Measurements from ENCODE around the gene SNAP29. TPM values are rescaled to one million over a fixed set of nuclear protein-coding genes. Genes with fewer than 3 reads are reported as not detected.

The SNAP29 gene
- total RNA-seq (10 to 100 TPM; 21.9 to 23.3 TPM), polyA plus RNA-seq (26.0 TPM)

DNA sequence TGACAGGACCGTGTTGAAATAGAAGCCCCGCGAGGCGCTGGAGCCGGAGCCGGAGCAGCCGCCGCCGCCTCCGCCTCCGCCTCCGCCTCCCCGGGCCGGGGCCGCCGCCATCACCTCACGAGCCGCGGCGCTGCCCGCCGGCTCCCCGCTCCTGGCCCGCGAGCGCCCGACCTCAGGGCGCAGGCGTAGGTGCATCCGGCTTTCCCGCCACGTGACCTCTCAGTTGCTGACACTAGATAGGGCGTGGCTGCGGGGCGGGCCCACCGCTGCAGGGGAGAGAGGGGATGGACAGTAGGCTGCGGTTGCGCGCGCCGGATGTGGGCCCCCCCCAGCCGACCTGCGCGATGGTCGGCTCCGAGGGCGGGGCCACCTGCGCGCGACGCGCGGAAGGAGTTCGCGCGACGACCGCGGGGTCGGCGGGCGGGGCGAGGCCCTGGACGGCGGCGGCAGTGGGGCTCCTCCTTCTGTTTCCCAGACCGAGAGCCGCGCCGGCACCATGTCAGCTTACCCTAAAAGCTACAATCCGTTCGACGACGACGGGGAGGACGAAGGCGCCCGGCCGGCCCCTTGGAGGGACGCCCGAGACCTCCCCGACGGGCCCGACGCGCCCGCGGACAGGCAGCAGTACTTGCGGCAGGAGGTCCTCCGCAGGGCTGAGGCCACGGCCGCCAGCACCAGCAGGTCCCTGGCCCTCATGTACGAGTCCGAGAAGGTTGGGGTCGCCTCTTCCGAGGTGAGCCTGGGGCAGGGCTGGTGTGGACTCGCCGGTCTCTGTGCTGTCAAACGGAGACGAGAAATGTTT lies at the start of gene SNAP29, which contains the start of gene PI4KA:
Gene SNAP29, plus strand, starts transcription at position 393 of the 802 bp plus-strand sequence. Its CDS starts 104 bp downstream, at position 497.
Gene PI4KA, minus strand, starts transcription at position 197 of the 802 bp plus-strand sequence. Its CDS starts 86 bp downstream, at position 111.
- peaks cover 59% of the 10 kb centered on the region for H3K4me1 ChIP-seq (ENCODE audit: insufficient read depth, low read length)
- Mint-ChIP-seq H3K4me3 (peak within 1 kb of the TSS; percentile 87 to 97 (median 88)), H3K36me3 (peaks cover 0 to 29% (median 6%) of the 10 kb centered on the region in 3 donors), H3K27me3 (no peaks in the 10 kb centered on the region), H3K9me3 (no peaks in the 10 kb centered on the region), H3K4me1 (peaks cover 46 to 77% (median 56%) of the 10 kb centered on the region in 3 donors), H3K27ac (peak within 1 kb of the TSS; percentile 82 to 98 (median 92))
- H3K27ac ChIP-seq (ENCODE audit: low read depth, low read length): peak within 1 kb of the TSS; percentile 94
- H3K36me3 ChIP-seq (ENCODE audit: insufficient read depth, low read length): no peaks in the 10 kb centered on the region
- peak within 1 kb of the TSS; percentile 93 for H3K4me3 ChIP-seq (ENCODE audit: low read length)
- no peaks in the 10 kb centered on the region for H3K9me3 ChIP-seq (ENCODE audit: low read length)
- ChIA-PET POLR2A (no interaction called here), CTCF (no interaction called here)
- DNase-seq: peak; percentile 97 to 99 (median 97)
- H3K27me3 ChIP-seq (ENCODE audit: insufficient read depth, low read length, poor library complexity, severe bottlenecking): no peaks in the 10 kb centered on the region

DNA sequence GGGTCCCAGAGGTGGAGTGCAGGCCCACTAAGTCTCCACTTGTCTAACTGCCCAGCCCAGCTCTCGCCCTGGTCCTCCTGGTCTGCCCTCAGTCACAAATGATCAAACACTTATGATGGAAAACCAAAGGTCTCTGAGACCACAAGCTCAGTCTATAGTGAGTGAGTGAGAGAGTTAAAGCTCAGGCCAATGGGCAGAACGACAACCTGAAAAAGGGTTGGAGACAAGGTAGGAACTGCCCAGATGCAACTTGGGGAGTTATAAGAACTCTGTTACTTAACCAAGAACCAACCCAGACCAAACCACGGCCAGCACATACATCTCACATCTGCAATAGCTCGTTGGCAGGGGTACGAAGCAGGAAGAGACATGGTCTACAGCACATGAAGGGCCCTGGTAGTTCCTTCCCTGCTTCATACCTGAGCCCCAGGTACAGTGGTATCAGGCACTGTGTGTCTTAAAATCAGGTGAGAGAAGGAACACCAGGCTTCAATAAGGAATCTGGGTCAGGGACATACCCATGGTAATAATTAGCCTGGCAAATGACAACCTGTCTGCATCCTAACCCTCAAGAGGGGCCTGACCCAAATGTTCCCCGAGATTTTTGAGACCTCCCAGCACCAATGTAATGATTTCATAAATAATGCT lies 49.1 kb upstream of the SNAP29 start:
- POLR2A ChIA-PET: no interaction called here
- Histone ChIP-seq H3K4me3 (ENCODE audit: low read length) (no peak overlapping the region), H3K9me3 (ENCODE audit: low read length) (no peaks in the 10 kb centered on the region), H3K27ac (ENCODE audit: low read depth, low read length) (no peak overlapping the region), H3K27me3 (ENCODE audit: insufficient read depth, low read length, poor library complexity, severe bottlenecking) (no peaks in the 10 kb centered on the region), H3K36me3 (ENCODE audit: insufficient read depth, low read length) (peaks cover 16% of the 10 kb centered on the region), H3K4me1 (ENCODE audit: insufficient read depth, low read length) (no peaks in the 10 kb centered on the region)
- peak overlapping the region in 3 of 8 donors; percentile 12 to 89 (median 13) for H3K27ac Mint-ChIP-seq
- H3K36me3 Mint-ChIP-seq: peaks cover 0 to 83% (median 30%) of the 10 kb centered on the region in 3 donors
- H3K9me3 Mint-ChIP-seq: no peaks in the 10 kb centered on the region
- H3K4me3 Mint-ChIP-seq: no peak overlapping the region
- no peak for DNase-seq
- H3K4me1 Mint-ChIP-seq: peaks cover 0 to 5% (median 3%) of the 10 kb centered on the region in 3 donors
- peaks cover 0 to 3% of the 10 kb centered on the region in 2 donors for H3K27me3 Mint-ChIP-seq
- CTCF ChIA-PET: no interaction called here

DNA sequence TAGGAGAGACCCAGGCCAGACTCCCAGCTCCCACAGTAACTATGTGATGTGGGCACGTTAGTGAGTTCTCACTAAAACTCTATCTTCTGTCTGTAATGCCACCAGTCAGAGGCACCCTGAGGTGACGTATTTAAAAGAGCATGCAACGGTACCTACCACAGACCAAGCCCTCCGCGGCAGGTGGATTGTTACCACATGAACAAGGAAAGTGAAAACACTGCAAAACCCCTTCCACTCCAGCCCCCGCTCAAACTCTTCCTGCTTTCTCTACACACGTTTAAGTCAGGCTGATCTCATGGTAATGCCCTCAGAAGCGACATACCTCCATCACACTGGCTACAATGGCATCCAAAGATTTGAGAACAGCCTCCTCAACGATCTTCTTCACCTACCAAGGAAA lies 48.2 kb upstream of the SNAP29 start:
- no peak overlapping the region for H3K4me3 ChIP-seq (ENCODE audit: low read length)
- H3K27ac ChIP-seq (ENCODE audit: low read depth, low read length): no peak overlapping the region
- Mint-ChIP-seq H3K4me1 (peaks cover 0 to 5% (median 3%) of the 10 kb centered on the region in 3 donors), H3K27me3 (peaks cover 0 to 4% of the 10 kb centered on the region in 2 donors), H3K4me3 (no peak overlapping the region), H3K36me3 (peaks cover 0 to 79% (median 31%) of the 10 kb centered on the region in 3 donors), H3K9me3 (no peaks in the 10 kb centered on the region), H3K27ac (peak overlapping the region in 3 of 8 donors; percentile 47 to 76 (median 51))
- peak in 1 of 5 donors; percentile 85 for DNase-seq
- CTCF ChIA-PET: interaction anchor here (0.7 kb wide), 1 partner anchor 11 kb away, joined by 3 read pairs; no protein-coding TSS in a partner anchor
- no peaks in the 10 kb centered on the region for H3K27me3 ChIP-seq (ENCODE audit: insufficient read depth, low read length, poor library complexity, severe bottlenecking)
- POLR2A ChIA-PET: no interaction called here
- H3K4me1 ChIP-seq (ENCODE audit: insufficient read depth, low read length): no peaks in the 10 kb centered on the region
- peaks cover 14% of the 10 kb centered on the region for H3K36me3 ChIP-seq (ENCODE audit: insufficient read depth, low read length)
- no peaks in the 10 kb centered on the region for H3K9me3 ChIP-seq (ENCODE audit: low read length)

DNA sequence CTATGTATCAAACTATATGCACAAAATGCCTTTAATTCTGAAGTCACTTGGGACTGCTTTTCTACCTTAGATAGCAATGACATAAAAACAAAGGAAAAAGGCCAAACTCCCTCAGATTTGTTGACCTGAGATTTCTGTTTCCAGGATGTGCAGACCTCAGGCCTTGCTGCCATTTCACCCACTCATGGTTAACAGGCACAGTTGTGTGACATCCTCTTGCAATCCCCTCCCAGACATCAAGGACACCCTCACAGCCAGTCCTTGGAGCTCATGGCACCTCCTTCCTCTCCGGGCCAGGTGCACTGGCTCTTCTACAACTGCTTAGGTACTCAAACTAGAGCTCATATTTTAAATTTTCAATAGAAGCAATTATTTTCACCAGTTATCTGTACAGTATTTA lies 47.6 kb upstream of the SNAP29 start:
- Histone ChIP-seq H3K9me3 (ENCODE audit: low read length) (no peaks in the 10 kb centered on the region), H3K4me1 (ENCODE audit: insufficient read depth, low read length) (no peaks in the 10 kb centered on the region), H3K27ac (ENCODE audit: low read depth, low read length) (no peak overlapping the region), H3K36me3 (ENCODE audit: insufficient read depth, low read length) (peaks cover 10% of the 10 kb centered on the region), H3K27me3 (ENCODE audit: insufficient read depth, low read length, poor library complexity, severe bottlenecking) (no peaks in the 10 kb centered on the region), H3K4me3 (ENCODE audit: low read length) (no peak overlapping the region)
- peak in 1 of 5 donors; percentile 21 for DNase-seq
- Mint-ChIP-seq H3K27ac (peak overlapping the region in 3 of 8 donors; percentile 46 to 76 (median 68)), H3K9me3 (no peaks in the 10 kb centered on the region), H3K27me3 (peaks cover 0 to 4% of the 10 kb centered on the region in 2 donors), H3K4me3 (no peak overlapping the region), H3K36me3 (peaks cover 0 to 77% (median 29%) of the 10 kb centered on the region in 3 donors), H3K4me1 (peaks cover 0 to 5% (median 3%) of the 10 kb centered on the region in 3 donors)
- POLR2A ChIA-PET: no interaction called here
- CTCF ChIA-PET: interaction anchor here (0.7 kb wide), 1 partner anchor 11 kb away, joined by 3 read pairs; no protein-coding TSS in a partner anchor

DNA sequence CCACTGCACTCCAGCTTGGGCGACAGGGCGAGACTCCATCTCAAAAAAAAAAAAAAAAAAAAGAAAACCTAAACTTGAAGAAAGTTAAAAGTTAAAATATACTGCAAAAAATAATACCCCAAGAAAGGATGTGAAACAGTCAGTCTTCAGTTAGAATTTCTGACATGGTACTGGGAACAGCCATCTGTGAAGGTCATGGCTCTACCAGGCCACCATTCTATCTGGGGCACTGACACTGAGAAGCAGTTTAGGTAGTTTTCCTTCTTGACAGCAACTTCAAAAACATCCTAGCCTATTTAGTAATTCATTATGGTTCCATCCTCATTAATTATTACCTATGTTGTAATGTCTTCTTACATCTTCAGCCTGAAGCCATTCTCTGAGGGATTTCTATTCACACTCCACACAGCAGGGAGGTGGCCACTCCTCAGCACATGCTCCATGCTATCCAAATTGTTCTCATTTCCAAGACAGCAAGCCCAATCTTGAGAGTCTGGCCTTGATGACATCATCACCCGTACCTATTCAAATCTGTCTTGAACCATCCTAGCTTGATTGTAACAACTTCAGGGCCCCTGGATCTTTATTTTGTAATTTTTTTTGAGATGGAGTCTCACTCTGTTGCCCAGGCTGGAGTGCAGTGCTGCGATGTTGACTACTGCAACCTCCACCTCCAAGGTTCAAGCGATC lies 46.7 kb upstream of the SNAP29 start:
- ChIA-PET POLR2A (no interaction called here), CTCF (interaction anchor here (1.0 kb wide), 1 partner anchor 12 kb away, joined by 4 read pairs; no protein-coding TSS in a partner anchor)
- Mint-ChIP-seq H3K27ac (peak overlapping the region in 1 of 8 donors; percentile 70), H3K4me1 (peaks cover 0 to 5% (median 3%) of the 10 kb centered on the region in 3 donors), H3K36me3 (peaks cover 0 to 81% (median 37%) of the 10 kb centered on the region in 3 donors), H3K4me3 (no peak overlapping the region), H3K27me3 (peaks cover 0 to 6% of the 10 kb centered on the region in 2 donors), H3K9me3 (no peaks in the 10 kb centered on the region)
- peaks cover 7% of the 10 kb centered on the region for H3K36me3 ChIP-seq (ENCODE audit: insufficient read depth, low read length)
- H3K4me1 ChIP-seq (ENCODE audit: insufficient read depth, low read length): no peaks in the 10 kb centered on the region
- no peak for DNase-seq
- no peaks in the 10 kb centered on the region for H3K27me3 ChIP-seq (ENCODE audit: insufficient read depth, low read length, poor library complexity, severe bottlenecking)
- H3K27ac ChIP-seq (ENCODE audit: low read depth, low read length): no peak overlapping the region
- no peak overlapping the region for H3K4me3 ChIP-seq (ENCODE audit: low read length)
- H3K9me3 ChIP-seq (ENCODE audit: low read length): no peaks in the 10 kb centered on the region

DNA sequence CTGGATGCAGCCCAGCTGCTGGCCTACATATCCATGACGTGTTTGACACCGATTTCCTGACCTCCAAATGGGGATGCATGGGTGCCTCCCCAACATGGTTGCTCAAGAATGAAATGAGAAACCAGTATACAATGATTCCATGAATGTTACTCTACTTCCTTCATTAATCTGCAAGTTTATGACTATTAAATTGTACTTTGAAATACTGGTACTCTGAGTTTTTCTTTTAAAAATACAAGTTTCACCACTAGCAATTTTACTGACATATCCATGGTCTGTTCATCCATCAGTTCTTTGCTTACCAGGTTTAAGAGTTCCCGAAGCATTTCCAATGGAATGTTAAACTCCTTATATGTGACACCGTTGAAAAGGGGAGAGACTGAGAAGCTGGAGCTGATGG lies 45.8 kb upstream of the SNAP29 start:
- ChIA-PET CTCF (no interaction called here), POLR2A (no interaction called here)
- Histone ChIP-seq H3K36me3 (ENCODE audit: insufficient read depth, low read length) (peaks cover 5% of the 10 kb centered on the region), H3K9me3 (ENCODE audit: low read length) (no peaks in the 10 kb centered on the region), H3K4me3 (ENCODE audit: low read length) (no peak overlapping the region), H3K27ac (ENCODE audit: low read depth, low read length) (no peak overlapping the region), H3K27me3 (ENCODE audit: insufficient read depth, low read length, poor library complexity, severe bottlenecking) (no peaks in the 10 kb centered on the region), H3K4me1 (ENCODE audit: insufficient read depth, low read length) (no peaks in the 10 kb centered on the region)
- Mint-ChIP-seq H3K9me3 (no peaks in the 10 kb centered on the region), H3K27ac (no peak overlapping the region), H3K36me3 (peaks cover 0 to 79% (median 36%) of the 10 kb centered on the region in 3 donors), H3K27me3 (peaks cover 0 to 6% of the 10 kb centered on the region in 2 donors), H3K4me3 (no peak overlapping the region), H3K4me1 (peaks cover 0 to 5% (median 3%) of the 10 kb centered on the region in 3 donors)
- no peak for DNase-seq

DNA sequence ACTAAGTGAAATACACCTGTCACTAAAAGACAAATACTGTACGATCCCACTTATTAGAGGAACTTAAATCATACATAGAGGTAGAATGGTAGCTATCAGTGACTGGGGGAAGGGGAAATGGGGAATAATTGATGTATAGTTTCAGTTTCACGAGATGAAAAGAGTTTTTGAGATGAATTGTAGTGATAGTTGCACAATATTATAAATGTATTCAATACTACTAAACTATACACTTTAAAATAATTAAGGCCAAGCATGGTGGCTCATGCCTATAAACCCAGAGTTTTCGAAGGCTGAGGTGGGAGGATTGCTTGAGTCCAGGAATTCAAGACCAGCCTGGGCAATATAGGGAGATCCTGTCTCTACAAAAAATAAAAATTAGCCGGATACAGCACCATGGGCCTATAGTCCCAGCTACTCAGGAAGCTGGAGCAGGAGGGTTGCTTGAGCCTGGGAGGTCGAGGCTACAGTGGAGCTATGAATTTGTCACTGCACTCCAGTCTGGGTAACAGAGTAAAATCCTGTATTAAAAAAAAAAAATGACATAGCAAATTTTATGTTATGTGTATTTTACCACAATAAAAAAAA lies 44.5 kb upstream of the SNAP29 start:
- no peaks in the 10 kb centered on the region for H3K9me3 ChIP-seq (ENCODE audit: low read length)
- Mint-ChIP-seq H3K4me1 (peaks cover 0 to 5% (median 3%) of the 10 kb centered on the region in 3 donors), H3K9me3 (no peaks in the 10 kb centered on the region), H3K4me3 (peak overlapping the region in 1 of 7 donors; percentile 48), H3K36me3 (peaks cover 0 to 83% (median 36%) of the 10 kb centered on the region in 3 donors), H3K27me3 (peaks cover 0 to 6% of the 10 kb centered on the region in 2 donors), H3K27ac (no peak overlapping the region)
- ChIA-PET CTCF (no interaction called here), POLR2A (no interaction called here)
- peaks cover 16% of the 10 kb centered on the region for H3K36me3 ChIP-seq (ENCODE audit: insufficient read depth, low read length)
- H3K4me3 ChIP-seq (ENCODE audit: low read length): no peak overlapping the region
- H3K4me1 ChIP-seq (ENCODE audit: insufficient read depth, low read length): no peaks in the 10 kb centered on the region
- DNase-seq: no peak
- H3K27ac ChIP-seq (ENCODE audit: low read depth, low read length): no peak overlapping the region
- H3K27me3 ChIP-seq (ENCODE audit: insufficient read depth, low read length, poor library complexity, severe bottlenecking): no peaks in the 10 kb centered on the region

All from CD8-positive, alpha-beta memory T cell (primary cell).